ENCODE measurements around the gene WFIKKN1.
"Not testable (repeated sequence)": the region's sequence is repeated elsewhere in the genome, so short reads cannot be mapped to it uniquely, and the experiment has no call there.

WFIKKN1 gene

DNA sequence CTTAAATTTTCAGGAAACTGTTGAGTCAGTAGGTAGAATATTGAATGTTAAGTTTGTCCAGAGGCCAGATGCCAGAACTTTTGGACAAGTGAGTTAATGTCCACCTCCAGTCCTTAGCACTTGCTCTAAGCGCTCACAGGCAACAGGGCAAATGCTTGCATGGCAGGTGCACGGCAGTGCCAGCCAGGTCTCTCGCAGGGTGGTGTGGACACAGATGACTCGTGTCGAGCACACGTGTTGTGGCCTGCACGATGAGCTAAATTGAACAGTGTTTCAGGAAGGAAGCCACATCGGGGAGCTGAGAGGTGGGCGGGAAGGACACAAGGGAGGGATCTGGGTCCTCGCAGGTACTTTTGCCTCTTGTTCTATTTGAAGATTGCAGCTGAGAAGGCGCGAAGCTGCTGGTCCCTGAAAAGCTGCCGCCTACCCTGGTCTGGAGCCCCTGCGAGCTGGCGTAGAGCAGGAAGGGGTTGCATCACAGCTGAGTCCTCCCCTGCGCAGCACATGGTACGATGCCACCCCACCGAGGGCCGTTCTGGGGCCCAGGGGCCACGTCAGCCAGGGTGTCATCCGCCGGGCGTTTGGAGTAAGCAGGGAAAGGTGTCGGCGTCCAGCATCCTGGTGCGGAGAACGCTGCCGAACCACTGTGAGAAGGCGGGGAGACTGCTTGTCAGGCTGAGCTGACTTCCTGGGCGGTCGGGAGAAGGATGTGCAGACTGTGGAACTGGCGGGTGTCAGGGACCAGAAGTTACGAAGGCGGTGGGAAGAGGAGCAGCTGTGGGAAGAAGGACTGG lies 34.6 kb upstream of the WFIKKN1 start:
- DNase-seq: no peak

DNA sequence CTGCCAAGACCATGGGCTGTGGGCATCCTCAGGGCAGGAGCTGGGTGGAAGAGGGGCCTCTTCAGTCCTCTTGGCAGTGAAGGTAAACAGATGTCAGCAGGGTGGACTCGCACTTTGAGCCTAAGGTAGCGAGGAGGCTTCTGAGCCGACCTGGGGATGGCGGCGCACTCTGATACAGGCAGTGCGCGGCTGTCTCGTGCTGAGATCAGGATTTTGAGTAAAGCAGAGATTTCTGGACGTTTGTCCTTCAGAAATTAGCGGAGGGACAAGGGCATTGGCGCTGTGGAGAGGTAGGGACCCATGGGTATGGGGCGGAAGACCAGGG lies 34.1 kb upstream of the WFIKKN1 start:
- no peak for DNase-seq

DNA sequence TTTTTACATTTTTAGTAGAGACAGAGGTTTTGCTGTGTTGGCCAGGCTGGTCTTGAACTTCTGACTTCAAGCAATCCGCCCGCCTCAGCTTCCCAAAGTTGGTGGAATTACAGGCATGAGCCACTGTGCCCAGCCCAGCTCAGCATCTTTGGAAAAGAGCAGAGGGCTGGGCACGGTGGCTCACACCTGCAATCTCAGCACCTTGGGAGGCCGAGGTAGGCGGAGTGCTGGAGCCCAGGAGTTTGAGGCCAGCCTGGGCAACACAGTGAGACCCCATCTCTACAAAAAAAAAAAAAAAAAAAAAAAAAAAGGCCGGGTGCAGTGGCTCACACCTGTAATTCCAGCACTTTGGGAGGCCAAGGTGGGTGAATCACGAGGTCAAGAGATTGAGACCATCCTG lies 33.1 kb upstream of the WFIKKN1 start:
- DNase-seq: not testable (repeated sequence)

DNA sequence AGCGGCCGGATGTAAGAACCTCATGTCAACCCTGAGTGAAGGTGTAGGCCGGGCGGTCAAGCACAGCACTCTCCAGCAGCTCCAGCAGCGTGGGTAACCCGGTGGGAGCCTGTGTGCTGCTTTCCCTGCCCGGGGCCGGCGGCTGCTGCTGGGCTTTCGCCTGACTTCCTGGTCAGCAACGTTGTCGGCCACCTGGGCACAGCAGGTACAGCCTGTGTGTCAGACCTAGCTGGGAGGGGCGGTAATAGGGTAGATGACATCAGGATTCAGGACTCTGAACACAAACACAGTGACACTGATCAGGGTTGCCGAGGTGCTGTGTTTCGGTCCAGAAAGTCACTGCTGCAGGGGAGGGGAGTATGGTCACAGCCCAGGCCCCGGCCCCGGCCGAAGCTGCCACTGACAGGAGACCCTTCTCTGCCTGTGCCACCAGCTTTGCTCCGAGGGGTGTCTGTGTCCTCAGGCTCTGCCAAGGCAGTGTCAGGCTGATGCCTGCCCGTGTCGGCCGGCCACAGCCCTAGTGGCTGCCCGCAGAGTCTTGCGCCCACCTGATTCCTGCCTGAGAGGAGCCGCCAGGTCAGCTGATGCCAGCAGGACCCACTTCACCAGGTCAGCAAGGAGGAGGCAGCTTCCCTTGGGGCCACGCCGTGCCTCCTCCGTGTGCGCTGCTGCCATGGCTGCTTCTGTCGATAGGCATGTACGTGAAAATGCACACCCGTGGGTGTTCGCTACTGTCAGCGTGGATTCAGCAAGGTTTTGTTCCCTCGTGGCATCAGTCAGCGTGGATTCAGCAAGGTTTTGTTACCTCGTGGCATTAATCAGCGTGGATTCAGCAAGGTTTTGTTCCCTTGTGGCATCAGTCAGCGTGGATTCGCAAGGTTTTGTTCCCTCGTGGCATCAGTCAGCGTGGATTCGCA lies 31.7 kb upstream of the WFIKKN1 start:
- DNase-seq: no peak

DNA sequence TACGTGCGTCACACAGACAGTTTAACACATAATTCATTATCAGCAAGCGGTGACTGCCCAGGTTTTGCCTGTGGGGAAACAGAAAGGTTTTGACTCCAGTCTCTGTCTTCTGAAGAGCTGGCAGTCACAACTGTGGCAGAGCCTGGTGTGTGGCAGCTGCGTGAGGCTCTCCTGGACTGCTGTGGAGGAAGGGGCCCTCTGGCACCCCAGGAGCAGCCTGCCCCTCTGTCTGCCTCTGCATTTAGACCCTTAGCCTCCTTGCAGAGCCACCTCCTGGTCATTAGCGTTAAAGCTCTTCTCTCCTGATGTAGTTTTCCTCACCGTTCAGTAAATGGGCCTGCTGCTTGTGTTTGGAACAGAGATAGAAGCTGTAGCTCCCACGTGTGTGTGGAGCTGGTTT lies 30.0 kb upstream of the WFIKKN1 start:
- DNase-seq: no peak

DNA sequence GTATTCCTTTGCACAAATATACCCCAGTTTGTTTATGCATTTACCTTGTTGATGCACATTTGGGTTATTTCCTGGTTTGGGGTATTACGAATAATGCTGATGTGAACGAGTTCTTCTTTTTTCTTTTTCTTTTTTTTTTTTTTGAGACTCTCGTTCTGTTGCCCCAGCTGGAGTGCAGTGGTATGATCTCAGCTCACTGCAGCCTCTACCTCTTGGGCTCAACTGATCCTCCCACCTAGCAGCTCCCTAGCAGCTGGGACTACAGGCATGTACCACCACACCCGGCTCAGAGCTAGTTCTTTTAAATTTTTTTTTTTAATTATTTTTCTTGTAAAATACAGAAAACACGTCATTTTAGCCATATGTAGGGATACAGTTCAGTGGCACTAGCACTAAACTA lies 26.9 kb upstream of the WFIKKN1 start:
- no peak for DNase-seq

DNA sequence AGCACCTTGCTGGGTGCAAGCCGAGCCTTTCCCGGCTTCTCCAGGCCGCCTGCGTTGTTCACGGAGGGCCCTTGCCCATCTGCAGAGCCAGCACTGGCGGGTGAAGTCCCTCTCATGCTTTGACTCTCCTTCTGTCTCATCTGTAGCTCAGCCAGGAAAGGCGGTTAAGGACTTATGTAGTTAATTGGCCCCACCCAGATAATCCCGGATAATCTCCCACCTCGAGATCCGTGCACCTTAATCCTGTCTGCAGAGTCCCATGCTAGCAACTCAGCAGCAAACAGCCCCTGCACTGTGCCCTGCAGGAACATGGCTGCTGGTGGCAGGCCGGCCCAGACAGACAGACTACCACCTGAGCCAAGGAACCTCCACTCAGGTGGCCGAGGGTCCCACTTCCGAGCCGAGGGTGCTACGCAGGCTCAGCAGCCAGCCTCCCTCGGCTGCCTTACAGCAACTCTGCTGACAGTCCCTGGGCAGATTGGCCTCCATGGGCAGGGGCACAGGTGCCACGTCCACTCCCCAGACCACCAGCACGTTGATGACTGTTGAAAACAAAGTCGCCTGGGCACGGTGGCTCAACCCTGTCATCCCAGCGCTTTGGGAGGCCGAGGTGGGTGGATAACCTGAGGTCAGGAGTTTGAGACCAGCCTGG lies 24.0 kb upstream of the WFIKKN1 start:
- no peak for DNase-seq

DNA sequence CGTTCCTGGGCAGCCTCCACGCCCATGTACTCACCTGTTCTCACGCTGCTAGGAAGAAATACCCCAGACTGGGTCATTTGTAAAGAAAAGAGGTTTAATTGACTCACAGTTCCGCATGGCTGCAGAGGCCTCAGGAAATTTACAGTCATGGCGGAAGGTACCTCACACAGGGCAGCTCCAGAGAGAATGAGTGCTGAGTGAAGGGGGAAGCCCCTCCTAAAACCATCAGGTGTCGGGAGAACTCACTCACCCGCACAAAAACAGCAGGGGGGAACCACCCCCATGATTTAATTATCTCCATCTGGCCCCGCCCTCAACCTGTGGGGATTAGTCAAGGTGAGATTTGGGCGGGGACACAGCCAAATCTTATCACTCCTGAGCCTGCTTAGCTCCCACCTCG lies 22.8 kb upstream of the WFIKKN1 start:
- no peak for DNase-seq

DNA sequence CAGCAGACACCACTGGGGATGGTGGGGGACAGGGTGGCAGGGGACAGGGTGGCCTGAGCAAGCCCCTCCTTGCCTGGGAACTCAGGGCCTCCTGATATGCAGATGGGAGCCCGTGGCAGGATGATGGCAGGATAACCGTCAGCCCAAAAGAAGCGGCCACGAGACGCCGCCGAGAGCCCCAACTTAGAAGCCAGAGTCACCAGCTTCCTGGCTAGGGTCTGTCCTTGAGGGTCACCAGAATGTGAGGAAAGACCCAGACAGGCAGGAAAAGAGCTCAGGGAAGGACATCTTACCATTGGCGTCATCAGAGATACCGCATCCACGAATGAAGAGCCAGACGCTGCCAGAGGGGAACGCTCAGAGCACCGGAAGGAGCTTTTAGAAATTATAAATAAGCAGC lies 21.5 kb upstream of the WFIKKN1 start:
- DNase-seq: no peak

DNA sequence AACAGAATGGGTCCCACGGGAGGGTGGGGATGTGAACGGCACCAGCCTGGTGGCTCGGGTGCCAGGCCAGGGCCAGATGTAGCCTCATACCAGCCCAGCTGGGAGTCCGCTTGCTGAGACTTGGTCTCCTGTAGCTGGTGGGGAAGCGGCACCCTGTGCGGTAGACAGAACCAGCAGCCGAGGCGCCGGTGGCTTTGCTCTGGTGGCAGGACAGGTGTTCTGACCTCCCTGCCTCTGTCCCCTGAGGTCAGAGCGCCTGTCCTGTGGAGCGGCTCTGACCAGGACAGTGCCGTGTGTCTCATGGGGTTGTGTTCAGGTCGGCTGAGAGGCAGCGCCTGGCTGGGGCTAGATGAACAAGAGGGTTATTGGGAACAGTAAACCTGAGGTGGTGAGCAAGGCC lies 20.8 kb upstream of the WFIKKN1 start:
- no peak for DNase-seq

DNA sequence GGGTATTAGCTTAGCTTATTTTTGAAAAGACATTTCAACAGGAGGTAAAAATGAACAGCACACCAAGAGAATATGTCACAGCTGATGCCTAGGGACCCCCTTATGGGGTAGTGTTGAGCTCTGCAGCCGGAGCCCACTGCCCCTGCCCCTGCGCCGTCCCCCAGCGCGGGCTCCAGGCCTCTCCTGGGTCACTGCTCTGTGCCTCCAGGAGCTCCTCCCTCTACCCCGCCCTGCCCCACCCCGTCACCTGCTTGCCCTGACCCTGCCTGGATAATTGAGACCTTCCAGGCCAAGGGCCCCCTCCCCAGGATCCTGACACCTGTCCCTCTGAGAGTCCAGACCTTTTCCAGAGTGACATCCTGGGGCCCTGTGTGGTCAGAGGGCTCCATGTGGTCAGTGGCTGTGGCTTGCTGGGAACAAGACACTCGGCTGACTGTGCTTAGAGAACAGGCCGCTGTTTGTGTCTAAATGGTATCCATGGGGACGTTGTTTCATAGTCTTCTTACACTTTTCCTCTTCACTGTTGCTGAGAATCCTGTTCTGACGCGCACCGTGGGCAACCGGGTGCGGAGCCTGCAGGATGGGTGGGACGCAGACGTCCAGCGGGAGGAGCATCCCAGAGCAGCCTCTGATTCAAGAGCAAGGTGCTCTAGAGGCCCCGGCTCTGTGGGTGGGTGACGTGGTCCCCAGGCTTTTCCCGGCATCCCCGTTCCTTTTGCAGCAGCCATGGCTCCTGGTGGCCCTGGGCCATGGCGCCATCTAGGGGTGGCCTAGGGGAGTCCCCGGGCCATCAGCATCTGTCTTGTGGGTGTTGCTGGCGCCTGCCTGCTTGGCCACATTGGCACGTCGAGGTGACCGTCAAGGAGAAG lies 20.0 kb upstream of the WFIKKN1 start:
- peak; percentile 49 to 57 for DNase-seq

DNA sequence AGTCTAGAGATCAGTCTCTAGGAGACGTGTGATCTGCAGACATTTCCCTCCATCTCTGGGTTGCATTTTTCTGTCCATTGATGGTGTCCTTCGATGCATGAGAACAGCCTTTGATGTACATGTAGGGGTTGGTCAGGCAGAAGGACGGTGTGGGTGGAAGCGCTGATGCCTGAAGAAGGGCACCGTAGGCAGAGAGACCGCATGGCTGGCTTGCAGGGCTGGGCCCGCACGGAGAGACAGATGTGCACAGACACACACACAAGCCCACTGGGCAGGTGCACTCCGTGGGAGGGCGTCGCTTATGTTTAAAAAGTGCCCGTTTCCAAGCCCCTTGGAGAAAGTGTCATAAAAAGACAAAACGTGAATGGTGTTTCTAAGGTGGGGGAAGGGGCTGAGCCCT lies 15.7 kb upstream of the WFIKKN1 start:
- no peak for DNase-seq

DNA sequence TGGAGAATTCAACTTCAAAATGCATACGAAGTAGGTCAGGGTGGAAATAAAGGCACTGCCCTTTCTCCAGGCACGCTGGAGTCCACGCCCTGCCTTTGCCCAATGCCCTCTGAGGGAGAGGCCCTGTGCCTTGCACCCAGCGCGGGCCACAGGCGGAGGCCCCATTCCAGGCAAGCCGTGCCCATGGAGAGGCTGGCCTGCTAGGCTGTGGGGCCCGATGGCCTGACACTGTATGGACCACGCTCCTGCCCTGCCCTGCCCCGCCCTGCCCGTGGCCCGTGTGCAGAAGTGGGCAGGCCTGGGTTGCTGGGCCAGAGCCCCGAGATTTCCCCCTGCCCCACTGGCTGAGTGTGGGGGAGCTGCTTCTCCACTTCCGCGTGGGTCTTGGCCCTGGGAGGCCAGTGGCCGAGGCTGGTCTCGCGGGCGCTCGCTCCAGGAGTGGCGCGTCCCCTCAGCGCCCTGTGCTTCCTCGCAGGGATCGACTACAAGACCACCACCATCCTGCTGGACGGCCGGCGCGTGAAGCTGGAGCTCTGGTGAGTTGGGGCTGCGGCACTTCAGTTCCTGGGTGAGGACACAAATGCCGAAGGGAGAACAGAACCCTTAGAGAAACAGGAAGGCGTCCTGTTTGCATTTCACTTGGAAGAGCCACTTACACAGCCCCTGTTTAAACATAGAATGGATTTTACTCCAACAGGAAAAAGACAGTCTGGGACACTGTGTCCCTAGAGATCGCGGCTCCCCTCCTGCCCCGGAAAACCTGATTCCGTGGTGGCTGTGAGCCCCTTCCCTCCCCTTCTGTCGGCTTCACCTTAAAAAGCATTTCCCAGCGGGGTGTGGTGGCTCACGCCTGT lies 13.8 kb upstream of the WFIKKN1 start:
- DNase-seq: no peak

DNA sequence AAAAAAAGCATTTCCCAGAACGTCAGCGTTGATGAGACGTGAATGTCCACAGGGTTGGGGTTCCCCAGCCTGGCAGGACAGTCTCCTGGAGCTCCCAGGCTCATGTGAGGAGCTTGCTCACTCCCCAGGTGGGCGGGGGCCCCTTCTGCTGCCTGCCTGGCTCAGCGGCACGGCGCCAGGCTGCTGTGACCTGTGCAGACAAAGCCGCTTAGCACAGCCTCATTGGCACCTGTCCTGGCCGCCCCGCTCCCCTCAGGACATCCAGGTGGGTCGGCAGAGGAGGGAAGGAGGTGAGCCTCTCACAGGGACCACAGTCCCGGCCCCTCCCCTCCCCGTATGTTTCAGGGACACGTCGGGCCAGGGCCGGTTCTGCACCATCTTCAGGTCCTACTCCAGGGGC lies 12.9 kb upstream of the WFIKKN1 start:
- no peak for DNase-seq

DNA sequence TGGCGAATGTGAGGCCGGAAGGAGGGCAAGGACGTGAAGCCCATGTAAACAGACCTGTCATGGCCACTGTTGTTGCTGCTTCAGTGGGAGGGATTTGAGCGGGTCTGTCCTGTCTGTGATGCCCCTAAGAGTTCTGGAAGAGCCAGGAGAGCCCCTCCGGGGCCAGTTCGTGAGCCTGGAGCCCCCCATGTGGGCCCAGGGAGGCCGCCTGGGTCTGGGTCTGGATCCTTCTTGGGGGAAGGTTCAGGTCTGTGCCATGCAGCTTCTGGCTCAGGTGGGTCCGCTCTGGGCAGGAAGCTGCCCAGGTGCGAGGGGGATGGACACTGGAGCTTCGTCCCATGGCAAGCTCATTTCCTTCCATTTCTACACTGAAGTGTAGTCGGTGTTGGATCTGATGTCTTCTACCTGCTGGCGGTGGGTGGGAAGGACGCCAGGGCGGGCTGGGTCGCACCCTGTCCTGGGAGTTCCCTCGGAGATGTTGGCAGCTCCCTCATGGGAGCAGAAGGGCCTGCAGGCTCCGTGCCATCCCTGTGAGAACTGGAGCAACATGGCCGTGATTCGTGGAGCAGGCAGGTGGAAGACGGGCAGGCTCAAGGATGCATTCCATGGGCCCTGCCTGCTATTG lies 11.2 kb upstream of the WFIKKN1 start:
- DNase-seq: no peak

DNA sequence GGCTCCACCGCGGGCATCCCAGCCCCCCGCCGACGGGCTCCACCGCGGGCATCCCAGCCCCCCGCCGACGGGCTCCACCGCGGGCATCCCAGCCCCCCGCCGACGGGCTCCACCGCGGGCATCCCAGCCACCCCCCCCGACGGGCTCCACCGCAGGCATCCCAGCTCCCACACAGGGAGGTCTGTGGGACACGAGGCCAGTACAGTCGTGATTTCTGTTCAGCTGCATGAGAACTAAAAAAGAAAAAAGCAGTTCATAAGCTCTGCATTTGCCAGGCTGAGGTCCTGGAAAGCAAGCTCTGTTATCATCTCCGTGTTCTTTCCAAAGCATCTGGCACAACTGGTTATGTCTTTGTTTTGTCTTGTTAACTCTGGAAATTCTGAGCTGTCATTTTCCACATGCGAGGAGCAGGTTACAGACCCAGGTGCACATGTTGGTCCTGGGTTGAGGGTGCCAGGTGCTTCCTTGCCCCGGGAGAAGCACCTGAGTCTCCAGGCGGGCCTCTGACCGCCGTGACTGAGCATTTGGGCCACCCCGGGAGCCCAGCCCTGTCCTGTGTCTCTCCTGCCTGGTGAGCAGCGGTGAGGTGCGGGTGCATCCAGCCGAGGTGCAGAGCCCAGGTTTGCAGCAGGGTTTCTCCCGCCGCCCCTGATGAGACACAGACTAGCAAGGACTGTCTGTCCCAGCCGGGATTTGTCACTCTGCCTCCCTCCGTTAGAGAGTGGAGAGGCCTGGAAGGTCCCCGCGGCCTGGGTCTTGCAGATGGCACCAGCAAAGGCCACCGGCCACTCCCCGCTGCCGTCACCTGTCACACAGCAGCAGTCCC lies 9.9 kb upstream of the WFIKKN1 start:
- DNase-seq: no peak

DNA sequence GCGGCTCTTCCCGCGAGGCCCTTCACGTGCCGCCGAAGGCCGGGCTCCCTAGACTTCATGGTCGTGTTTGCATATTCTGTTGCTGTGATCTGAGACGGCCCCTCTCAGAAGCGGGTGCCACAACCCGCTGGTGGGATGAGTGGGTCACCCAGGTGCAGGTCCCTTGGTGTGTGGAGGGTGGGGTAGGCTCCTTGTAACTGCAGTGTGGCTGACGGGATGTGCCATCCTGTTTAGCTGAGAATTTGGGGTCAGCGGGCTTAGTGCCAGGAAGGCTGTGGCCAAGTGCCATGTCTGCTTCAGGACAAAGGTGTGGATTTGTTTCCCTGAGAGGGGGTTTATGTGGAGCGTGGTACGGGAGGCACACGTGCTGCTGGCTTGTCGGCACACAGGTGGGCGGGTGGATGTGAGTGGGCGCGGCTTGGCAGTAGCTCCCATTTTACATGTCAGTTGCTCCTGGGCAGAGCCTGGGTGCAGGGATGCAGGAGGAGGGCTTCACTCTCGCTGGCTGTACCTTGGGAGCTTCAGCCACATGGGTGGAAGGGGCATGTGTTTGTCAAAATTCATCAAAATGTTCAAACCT lies 9.2 kb upstream of the WFIKKN1 start:
- no peak for DNase-seq

DNA sequence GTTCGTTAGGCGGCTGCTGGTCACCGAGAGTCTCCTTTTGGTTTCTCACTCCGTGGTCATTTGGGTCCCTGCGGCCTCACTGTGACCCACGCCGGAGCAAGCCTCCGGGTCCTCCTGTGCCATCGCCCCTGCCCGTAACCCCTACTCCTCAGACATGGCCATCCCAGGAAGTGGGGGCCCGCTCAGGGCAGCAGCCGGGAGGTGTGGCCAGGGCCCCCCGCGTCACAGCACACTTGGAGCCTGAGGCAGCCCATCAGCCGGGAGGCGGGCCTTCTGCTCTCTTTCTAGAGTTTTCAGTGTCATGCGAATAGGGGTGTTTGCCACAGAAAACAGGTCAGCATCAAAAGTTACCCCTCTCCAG lies 7.9 kb upstream of the WFIKKN1 start:
- DNase-seq: no peak

DNA sequence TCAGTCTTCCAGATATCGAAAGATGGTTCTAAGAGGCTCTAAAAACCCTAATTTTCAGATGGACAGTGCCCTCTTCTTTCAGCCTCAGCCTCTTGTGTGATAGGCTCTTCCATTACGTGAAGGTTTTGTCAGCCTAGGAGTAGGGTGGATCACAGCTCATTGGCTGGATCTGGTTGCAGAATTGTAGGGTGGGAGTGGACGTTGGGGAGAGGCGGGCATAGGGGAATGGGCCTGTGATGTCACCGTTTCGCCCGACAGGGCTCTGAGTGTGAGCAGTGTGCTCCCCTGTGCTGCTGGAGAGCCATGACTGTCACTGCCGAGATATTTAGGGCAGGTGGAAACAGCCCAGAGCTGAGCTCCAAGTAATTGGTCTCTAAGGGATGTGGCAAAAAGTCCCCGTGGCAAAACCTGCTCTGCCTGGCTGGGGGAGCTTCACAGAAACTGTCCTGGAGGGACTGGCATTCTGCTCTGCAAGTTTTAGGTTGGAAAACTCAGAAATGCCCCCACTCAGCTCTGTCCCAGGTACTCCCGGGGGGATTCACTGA lies 6.2 kb upstream of the WFIKKN1 start:
- no peak for DNase-seq

Data from CD4-positive, alpha-beta T cell treated with Interleukin-4 for 1 hour (primary cell).